Mucosa of descending colon (tissue), 3 donors: ENCODE results near the gene BMP3. TPM values are rescaled to one million over a fixed set of nuclear protein-coding genes. Genes with fewer than 3 reads are reported as not detected.
"Not testable (repeated sequence)": the region's sequence is repeated elsewhere in the genome, so short reads cannot be mapped to it uniquely, and the experiment has no call there.

Experiments used
- ATAC-seq: fragments of 200-7000 bp; cut with Tn5 transposase; one replicate; pipeline ENCODE4 v1.9.1; 2020; ENCODE audit warnings: mild to moderate bottlenecking, moderate library complexity
- DNase-seq, 3 donors: peaks; one replicate each; pipeline ENCODE4 v3.0.0-alpha.2; 2020
- H3K36me3 ChIP-seq: fragments of 200-600 bp; one replicate; pipeline ENCODE4 v1.8.0; 2021; ENCODE audit warnings: low read depth, mild to moderate bottlenecking
- H3K4me1 ChIP-seq: fragments of 200-600 bp; one replicate; pipeline ENCODE4 v1.8.0; 2021; ENCODE audit warnings: low read depth, mild to moderate bottlenecking
- H3K4me3 ChIP-seq: fragments of 200-600 bp; one replicate; pipeline ENCODE4 v1.8.0; 2021; ENCODE audit warnings: mild to moderate bottlenecking
- H3K9me3 ChIP-seq: fragments of 200-600 bp; one replicate; pipeline ENCODE4 v1.8.0; 2021; ENCODE audit warnings: mild to moderate bottlenecking
- intact Hi-C, 2 donors: fragments of 100-400 bp; cut with DNase I in 1 of 2; cut with micrococcal nuclease in 1 of 2; formaldehyde crosslinking; loops; one replicate each; pipeline versions ENCODE4 v1.11.0 to v1.11.1; 2022; cut with DNase I, micrococcal nuclease
- total RNA-seq, 3 donors: library from RNA; stranded (reverse); fragmentation: NEBNext Ultra II Directional in 2 of 3; extraction: Animal tissue kit (Norgen Biotek cat#: 25700) in 2 of 3; gene quantifications; one replicate each; pipeline versions ENCODE4 v1.2.1 to v1.2.4, GENCODE V29; 2021 to 2023
- TF ChIP-seq, protein P1 (sequence below): fragments of 200-600 bp; IDR thresholded peaks from one replicate; pipeline ENCODE4 v1.8.0; 2022; ENCODE audit warnings: antibody characterized with exemption, mild to moderate bottlenecking
- donor health status: DM: no; HTN: no; CAD: no; lungs with moderate emphysema.
- donor health status: DM: no; HTN: no; CAD: no.
- donor health status: DM: no; HTN: yes; CAD: no.

BMP3 gene
- total RNA-seq, 3 donors from 2014 or later, result 20.9 to 67.9 (median 39.6) TPM

DNA sequence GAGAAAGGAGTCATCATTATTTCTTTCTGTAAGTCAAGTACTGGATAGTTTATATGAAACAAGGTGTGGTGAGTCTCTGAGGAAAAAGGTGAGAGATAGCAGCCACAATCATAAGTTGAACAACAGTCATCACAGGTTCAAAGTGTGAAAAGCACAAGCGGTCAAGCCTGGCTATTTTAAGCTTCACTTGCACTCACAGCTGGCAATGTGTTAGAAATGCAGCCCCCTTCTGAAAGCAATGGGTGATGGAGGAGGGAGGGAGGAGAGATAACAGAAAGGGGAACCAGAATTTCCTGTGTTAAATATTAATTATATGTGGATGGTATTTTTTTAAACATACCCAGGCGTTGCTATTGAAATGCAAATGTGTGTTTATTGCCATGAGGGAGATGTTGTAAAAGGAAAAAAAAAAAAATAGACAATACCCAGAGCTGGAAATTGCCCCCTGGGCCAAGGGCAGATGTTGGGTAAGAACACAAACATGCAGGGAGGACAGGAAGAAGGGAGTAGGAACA lies 26.9 kb upstream of the BMP3 start:
- DNase-seq, result peak in 1 of 3 donors; percentile 32
- H3K36me3 ChIP-seq, result no peaks in the 10 kb centered on the region

DNA sequence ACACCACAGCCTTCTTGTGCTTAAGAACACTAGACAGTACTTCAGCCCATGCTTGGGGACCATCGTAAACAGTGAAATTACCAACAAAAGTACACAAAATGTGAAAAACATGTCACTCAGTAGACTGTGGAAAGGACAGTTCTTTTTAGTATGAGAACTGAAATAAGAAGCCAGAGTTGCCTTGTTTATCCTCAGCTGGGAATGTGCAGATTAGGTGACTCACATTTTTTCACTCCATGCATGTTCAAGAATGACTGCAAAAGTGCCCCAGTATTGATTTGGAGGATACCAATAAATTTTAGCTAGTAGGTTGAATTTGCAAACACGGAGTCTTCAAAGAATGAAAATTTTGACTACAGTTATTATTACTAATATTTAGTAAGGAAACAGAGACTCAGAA lies 23.1 kb upstream of the BMP3 start:
- TF ChIP-seq, protein P1, sequence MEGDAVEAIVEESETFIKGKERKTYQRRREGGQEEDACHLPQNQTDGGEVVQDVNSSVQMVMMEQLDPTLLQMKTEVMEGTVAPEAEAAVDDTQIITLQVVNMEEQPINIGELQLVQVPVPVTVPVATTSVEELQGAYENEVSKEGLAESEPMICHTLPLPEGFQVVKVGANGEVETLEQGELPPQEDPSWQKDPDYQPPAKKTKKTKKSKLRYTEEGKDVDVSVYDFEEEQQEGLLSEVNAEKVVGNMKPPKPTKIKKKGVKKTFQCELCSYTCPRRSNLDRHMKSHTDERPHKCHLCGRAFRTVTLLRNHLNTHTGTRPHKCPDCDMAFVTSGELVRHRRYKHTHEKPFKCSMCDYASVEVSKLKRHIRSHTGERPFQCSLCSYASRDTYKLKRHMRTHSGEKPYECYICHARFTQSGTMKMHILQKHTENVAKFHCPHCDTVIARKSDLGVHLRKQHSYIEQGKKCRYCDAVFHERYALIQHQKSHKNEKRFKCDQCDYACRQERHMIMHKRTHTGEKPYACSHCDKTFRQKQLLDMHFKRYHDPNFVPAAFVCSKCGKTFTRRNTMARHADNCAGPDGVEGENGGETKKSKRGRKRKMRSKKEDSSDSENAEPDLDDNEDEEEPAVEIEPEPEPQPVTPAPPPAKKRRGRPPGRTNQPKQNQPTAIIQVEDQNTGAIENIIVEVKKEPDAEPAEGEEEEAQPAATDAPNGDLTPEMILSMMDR, result no peak
- DNase-seq, result no peak
- Histone ChIP-seq H3K4me1 (no peaks in the 10 kb centered on the region), H3K36me3 (no peaks in the 10 kb centered on the region), H3K9me3 (no peaks in the 10 kb centered on the region), H3K4me3 (no peak overlapping the region)
- no peak for ATAC-seq
- intact Hi-C loops, result no loop called here

More for the DNA sequence above, 26.9 kb upstream of the BMP3 start:
- intact Hi-C loops, result no loop called here
- Histone ChIP-seq H3K4me1 (no peaks in the 10 kb centered on the region), H3K9me3 (no peaks in the 10 kb centered on the region), H3K4me3 (no peak overlapping the region)
- TF ChIP-seq, protein P1, result no peak
- ATAC-seq, result peak; percentile 88

DNA sequence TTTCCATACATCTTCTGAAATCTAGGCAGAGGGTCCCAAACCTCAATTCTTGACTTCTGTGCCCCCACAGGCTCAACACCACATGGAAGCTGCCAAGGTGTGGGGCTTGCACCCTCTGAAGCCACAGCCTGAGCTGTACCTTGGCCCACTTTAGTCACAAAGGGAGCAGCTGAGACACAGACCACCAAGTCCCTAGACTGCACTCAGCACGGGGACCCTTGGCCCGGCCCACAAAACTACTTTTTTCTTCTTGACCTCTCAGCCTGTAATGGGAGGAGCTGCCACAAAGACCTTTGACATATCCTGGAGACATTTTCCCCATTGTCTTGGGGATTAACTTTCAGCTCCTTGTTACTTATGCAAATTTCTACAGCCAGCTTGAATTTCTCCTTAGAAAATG lies 13.9 kb upstream of the BMP3 start:
- H3K4me3 ChIP-seq, H3K9me3 ChIP-seq, ATAC-seq, DNase-seq, intact Hi-C loops, H3K36me3 ChIP-seq: not testable (repeated sequence)
- H3K4me1 ChIP-seq, result peaks cover 13% of the 10 kb centered on the region

DNA sequence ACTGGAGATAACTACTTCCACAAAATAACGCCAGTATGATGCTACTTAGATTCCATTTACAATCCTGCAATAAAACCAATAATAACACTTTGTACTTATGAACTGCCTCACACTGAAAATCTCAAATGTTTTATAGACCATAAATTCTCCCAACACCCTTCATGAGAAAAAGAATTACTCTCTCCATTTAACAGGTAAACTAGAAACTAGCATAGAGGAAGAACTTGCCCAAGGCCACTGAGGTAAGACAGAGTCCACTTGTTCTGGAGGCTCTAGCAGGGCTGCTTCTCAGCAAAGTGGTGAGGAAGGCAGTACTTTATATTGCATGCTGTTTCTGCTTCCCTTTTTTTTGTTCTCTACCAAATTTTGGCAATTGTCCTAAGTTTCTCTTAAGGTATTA lies 11.5 kb upstream of the BMP3 start:
- TF ChIP-seq, protein P1, result no peak
- ATAC-seq, result peak; percentile 80
- intact Hi-C loops, result no loop called here
- peak in 1 of 3 donors; percentile 39 for DNase-seq
- Histone ChIP-seq H3K4me1 (peaks cover 13% of the 10 kb centered on the region), H3K9me3 (no peaks in the 10 kb centered on the region), H3K36me3 (no peaks in the 10 kb centered on the region), H3K4me3 (no peak overlapping the region)

GRCh38 chr4:81021142-81021944 lies 9.2 kb upstream of the BMP3 start:
- H3K4me3 ChIP-seq, result no peak overlapping the region
- peak; percentile 88 for ATAC-seq
- TF ChIP-seq, protein P1, result no peak

DNA sequence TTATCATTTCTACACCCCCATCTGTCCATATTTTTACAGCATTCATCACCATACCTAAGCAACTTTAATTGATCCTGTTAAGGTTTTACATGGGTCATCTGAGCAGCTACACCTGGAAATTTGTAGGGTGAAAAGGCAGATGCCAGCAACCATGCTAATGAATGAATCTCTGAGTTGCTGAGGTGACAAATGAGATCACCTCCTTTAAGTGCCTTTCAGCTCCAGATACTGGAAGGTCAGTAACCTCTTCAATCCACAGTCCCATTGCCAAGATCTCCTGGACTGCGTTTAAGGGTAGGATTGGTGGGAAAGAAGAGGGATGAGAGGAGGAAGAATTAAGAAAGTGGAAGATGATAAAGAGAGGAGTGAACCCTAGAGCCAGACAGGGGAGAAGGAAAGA lies 8.5 kb upstream of the BMP3 start:
- ATAC-seq, result peak; percentile 41
- no peak for DNase-seq
- no peaks in the 10 kb centered on the region for H3K9me3 ChIP-seq
- H3K36me3 ChIP-seq, result no peaks in the 10 kb centered on the region
- H3K4me1 ChIP-seq, result peaks cover 13% of the 10 kb centered on the region
- H3K4me3 ChIP-seq, result no peak overlapping the region
- TF ChIP-seq, protein P1, result no peak
- intact Hi-C loops, result no loop called here

More at GRCh38 chr4:81021142-81021944, 9.2 kb upstream of the BMP3 start:
- intact Hi-C loops, result no loop called here
- H3K36me3 ChIP-seq, result no peaks in the 10 kb centered on the region
- no peaks in the 10 kb centered on the region for H3K9me3 ChIP-seq
- peaks cover 13% of the 10 kb centered on the region for H3K4me1 ChIP-seq
- DNase-seq, result peak in 1 of 3 donors; percentile 85
